ENCODE results near the gene ZFHX3.

DNA sequence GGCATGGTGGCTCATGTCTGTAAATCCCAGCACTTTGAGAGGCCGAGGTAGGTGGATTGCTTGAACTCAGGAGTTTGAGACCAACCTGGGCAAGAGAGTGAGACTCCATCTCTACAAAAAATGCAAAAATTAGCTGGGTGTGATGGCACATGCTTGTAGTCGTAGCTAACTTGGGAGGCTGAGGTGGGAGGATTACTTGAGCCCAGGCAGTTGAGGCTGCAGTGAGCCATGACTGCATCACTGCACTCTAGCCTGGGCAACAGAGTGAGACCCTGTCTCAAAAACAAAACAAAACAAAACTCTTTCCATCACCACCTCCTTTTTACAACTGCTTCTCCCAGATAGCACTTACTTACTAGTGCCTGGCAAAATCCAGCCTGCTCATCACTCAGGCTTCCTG, 214.0 kb downstream of the ZFHX3 start:
- TF ChIP-seq, protein P1, sequence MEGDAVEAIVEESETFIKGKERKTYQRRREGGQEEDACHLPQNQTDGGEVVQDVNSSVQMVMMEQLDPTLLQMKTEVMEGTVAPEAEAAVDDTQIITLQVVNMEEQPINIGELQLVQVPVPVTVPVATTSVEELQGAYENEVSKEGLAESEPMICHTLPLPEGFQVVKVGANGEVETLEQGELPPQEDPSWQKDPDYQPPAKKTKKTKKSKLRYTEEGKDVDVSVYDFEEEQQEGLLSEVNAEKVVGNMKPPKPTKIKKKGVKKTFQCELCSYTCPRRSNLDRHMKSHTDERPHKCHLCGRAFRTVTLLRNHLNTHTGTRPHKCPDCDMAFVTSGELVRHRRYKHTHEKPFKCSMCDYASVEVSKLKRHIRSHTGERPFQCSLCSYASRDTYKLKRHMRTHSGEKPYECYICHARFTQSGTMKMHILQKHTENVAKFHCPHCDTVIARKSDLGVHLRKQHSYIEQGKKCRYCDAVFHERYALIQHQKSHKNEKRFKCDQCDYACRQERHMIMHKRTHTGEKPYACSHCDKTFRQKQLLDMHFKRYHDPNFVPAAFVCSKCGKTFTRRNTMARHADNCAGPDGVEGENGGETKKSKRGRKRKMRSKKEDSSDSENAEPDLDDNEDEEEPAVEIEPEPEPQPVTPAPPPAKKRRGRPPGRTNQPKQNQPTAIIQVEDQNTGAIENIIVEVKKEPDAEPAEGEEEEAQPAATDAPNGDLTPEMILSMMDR (IDR thresholded peaks at IDR 0.05; ENCODE audit: low read depth, low read length, missing input control), result no peak
- TF ChIP-seq TAF1 (conservative IDR thresholded peaks at IDR 0.05), result no peak
- TF ChIP-seq GABPA (IDR thresholded peaks at IDR 0.05 in 1 of 2, conservative IDR thresholded peaks at IDR 0.05 in 1 of 2), result no peak
- no peak for TF ChIP-seq MAX (IDR thresholded peaks at IDR 0.05)

Measured in liver (tissue), 3 donors.